Hypothalamus (tissue), 51 donors: Measurements from ENCODE around the gene BFSP2.
"Not testable (repeated sequence)": the region's sequence is repeated elsewhere in the genome, so short reads cannot be mapped to it uniquely, and the experiment has no call there.

Experiments used
- DNase-seq, 51 donors: peaks; one replicate each; lab custom pipeline; 2025; lab: John Stamatoyannopoulos, UW

BFSP2 gene

DNA sequence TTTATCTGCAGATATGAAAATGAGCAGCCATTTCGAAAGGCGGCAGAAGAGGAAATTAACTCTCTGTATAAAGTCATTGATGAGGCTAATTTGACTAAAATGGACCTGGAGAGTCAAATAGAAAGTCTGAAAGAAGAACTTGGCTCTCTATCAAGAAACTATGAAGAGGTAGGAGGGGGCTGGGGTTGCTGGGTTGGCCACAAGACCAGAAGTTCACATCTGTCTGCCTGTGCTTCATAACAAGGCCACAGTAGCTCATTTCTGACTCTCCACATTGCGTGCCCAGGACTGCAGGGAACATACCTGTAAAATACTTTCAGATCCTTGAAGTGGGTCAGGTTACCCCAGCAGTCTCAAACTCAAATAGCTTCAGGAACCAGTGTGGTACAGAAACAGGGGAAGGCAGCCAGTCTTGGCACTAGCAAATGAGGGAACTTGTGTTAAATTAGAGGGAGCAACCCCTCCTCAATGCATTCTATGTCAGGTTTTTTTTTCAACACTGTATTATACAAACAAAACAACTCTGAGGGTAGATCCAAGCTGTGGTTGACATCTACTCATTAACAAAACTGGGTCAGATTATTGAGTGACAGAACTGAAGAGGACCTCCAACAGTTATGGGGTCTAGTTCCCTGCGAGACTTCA, 48.7 kb downstream of the BFSP2 start:
- no peak for DNase-seq

DNA sequence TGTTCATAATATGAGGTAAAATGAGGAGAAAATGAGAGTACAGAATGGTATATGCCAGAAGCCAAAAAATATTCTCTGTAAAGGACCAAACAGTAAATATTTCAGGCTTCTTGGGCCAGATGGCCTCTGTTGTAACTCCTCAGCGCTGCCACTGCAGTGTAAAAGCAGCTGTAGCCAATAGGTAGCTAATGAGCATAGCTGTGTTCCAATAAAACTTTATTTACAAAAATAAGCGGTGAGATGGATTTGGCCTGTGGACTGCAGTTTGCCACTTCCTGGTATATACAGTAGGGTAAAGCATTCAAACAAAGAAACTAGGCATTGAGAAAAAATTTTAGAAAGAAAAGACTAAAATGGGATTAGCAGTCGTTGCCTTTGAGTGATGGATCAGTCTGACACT, 51.5 kb downstream of the BFSP2 start:
- DNase-seq: no peak

DNA sequence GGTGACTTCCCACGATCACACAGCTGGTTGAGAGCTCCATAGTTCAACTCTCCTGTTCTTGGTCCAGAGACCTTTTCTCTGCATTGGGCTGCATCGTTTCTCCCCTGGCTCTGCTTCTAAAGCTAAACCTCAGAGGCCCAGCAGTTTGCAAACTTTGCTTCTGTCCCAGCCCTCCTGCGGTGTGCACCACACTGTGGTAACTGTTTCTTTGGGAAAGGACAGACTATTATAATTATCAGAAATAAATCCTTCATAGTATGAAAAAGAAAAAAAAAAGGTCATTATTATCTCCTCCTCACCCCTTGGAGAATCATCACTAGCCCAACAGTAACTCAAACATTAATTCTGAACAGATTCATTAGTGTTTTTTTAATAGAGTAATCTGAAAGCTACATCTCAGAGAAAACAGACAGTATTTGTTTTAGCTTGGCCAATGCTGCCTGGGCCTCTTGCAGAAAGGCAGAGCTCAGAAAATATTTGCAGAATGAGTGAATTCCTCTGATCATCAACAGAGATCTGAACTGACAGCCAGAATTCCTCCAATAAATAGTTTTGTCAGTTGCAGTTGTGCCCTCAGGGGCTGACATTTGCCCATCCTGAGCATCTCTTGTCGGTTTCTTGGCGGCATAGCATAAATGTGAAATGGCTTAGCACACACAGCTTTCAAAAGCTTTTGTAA, 52.9 kb downstream of the BFSP2 start:
- DNase-seq: no peak

DNA sequence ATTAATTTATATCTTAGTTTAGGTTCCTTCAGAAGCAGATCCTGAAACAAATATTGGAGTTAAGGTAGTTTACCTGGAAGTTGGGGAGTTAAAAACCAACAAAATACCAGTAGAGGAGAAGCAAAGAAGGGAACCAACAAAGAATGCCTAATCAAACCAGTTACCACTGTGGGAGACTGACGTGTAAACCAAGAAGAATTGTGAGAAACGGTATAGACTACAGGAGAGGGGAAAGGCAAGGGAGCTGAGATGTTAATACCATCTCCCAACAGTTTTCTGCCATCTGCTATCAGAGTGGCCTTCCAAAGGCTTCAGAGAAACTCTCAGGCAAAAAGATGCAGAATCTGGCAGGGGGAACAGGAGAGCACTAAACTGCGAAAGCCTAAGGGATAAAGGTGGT, 53.5 kb downstream of the BFSP2 start:
- no peak for DNase-seq

DNA sequence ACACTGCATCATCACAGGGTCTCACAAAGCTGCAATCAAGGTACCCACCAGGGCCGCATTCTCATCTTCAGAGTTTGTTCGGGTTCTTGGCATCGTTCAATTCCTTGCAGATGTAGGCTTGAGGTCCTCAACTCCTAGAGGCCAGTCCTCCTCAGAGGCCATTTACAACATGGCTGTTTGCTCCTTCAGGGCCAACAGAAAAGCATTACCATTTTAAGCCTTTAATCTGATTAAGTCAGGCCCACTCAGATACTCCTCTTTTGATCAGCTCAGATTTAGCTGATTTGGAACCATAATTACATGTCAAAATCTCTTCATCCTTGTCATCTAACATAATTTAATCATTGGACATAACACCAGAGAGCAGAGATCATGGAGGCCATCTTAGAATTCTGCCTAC, 55.4 kb downstream of the BFSP2 start:
- DNase-seq: no peak

DNA sequence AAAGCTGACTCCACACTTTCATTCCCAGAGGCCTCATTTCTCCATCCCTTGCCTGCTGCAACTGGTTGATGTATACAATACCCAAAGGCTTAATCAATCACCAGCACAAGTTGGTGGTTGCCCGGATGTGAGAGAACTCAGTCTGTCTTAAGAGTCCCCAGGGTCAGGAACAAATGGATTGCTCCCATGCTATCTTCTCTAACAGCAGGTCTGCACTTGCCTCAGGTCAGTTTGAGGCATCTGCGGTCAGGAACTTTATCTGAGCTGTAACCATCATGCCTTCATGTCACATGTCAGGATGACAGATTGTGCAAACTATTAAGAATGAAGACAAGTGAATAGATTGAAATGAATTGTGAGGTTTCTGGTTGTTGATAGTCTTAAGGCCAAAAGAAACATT, 56.1 kb downstream of the BFSP2 start:
- DNase-seq: no peak

DNA sequence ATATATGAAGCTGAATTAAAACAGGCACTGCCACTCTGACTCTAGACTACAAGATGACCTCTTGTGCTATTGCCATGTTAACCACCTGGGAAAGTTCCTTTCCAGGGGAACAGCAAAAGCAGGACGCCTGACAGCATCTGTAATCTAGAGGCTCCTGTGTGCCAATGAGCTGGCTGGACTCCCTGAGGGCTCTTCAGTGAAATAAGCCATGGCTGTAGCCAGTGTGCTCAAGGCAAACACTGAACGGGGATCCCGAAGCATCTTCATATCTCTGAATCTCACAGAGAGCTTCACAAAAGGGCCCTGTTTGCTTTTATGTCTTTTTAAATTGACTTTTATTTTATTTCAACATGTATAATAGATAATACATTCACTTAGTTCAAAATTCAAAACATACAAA, 57.2 kb downstream of the BFSP2 start:
- no peak for DNase-seq

DNA sequence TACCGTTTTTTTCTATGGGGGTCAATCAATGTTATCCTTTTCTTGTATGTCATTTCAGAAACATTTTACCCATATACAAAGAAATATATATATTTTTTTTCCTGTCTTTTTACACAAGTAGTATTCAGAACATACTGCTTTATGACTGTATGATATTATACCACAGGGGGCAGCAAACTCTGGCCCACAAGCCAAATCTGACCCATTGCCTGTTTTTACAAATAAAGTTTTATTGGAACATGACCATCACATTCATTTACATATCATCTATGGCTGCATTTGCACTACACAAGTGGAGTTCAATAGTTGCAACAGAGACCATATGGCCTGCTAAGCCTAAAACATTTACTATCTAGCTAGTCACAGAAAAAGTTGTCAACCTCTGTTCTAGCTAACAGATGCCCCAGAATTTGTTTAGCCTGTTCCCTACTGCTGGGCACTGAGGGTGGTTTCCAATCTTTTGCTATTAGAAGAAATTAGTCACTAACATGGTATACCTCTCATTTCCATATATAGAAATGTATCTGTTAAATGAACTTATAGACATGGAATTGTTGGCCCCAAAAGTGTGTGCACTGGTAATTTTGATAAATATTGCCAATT, 57.7 kb downstream of the BFSP2 start:
- DNase-seq: no peak

DNA sequence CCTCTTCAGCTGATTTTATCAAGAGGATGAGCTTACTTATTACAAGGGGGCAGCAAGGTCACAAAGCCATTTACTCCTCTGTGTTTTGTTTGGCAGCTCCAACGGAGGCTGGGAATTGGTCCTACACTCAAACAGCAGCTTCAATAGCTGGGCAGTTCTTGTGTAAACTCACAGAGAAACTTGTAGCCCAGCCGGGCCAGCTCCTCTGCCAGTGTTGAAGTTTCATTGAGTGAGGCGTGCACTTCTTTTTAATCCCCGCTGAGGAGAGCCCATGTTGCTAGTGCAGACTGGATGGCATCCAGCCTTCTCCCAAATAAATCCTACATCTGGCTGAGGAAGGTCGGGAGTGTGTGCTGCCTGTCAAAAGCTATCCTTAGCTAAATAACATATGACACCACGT, 59.5 kb downstream of the BFSP2 start:
- DNase-seq: peak in 3 of 51 donors; percentile 14 to 42 (median 31)

DNA sequence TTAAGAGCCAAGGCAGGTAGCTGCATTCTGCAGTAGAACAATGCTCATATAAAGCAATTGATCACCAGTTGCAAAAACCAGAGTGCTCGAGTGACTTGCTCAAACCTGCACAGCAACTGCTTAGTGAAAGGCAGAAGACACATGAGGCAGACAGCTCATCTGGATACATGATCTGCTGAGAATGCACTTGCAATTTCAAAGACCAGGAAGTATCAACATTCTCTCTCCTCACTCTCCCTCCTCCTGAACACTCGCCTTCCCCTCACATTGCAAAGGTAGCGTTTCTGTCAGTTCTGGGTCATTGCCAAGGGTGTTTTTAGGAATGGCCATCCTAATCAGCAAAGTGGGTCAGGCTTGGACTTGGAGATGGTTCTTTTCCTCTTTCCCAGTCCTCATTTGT, 61.0 kb downstream of the BFSP2 start:
- DNase-seq: no peak

DNA sequence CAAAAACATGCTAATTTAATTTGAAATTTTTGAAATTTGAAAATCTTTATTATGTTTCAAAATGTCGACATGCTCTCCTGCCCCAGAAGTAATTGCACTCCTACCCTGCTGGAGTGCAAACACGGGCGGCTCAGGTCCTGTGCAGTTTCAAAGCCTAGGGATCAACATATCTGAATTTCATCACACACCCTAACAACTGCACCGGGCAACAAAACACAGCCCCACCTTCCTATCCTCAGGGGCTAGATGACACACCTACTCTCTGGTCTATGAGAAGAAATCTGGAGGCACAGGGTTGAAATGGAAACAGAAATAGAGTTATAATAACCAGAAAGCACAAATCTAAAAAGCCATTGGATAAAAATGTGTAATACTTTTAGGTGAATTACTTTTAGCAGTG, 61.4 kb downstream of the BFSP2 start:
- no peak for DNase-seq

DNA sequence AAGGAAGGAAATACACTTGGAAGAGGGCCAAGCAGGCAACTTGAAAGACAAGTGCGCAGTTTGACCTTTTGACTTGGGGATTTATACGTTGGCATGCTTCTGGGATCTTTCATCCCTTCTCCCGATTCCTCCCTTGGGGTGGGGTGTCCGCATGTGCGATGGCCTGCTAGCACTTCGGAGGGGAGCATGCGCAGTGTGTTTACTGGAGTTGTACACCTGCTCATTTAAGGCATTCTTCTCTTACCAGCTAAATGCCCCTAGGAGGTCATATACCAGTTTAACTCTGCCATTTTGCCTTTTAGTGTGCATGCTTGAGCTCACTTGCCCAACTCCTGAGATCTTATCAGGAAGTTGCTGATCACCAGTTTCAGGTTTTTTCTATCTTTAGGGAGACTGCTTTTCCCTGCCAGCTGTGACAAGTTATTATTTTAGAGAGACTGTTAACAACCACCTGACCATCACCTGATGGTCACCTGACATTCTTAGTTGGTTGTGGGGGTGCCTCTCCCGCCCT, 63.5 kb downstream of the BFSP2 start:
- DNase-seq: no peak

DNA sequence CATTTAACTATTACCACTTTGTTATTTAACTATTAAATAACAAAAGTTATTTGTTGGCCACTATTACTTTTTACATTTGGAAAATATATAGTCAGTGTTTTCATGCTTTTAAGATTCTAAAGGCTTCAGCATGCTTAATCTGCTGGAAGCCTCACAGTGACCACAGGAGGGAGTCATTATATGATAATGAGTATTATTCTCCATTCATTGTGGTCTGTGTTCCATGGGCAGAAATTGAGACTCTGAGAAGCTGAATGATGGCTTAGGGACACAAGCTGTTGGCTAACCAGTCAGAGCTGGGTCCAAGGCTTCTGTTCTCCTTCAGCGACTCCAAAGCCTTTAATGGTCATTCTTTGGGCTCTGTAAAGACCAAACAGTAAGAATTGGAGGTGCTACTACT, 64.7 kb downstream of the BFSP2 start:
- no peak for DNase-seq

DNA sequence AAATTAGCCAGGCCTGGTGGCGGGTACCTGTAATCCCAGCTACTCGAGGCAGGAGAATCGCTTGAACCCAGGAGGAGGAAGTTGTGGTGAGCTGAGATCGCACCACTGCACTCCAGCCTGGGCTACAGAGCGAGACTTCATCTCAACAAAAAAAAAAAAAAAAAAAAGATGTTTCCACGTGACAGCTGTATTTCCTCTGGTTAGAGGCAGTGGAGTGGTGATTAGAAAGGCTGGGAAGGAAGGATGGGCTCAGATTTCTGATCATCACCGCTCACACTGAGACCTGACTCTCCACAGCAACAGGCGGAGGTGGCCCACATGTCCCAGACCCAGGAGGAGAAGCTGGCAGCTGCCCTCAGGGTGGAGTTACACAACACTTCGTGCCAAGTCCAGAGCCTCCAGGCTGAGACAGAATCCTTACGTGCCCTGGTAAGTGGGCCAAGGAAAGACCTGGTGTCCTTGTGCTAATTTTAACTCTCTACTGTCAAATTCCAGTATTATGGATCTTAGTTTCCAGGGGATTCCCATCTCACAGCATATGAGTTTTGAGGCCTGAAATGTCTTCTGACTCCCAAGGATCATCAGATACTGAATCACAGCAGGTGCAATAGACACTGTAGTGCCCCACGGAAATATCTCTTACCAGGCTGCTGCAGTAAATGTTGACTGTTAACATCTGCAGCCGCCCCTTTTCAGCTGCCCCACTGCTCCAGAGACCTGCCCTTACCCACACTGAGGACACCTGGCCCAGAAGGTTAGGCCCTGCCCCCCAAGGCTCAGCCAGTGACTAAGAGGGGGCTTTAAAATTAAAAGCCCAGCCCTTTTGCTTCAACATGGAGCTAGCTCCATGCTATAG, 66.9 kb downstream of the BFSP2 start:
- no peak for DNase-seq

DNA sequence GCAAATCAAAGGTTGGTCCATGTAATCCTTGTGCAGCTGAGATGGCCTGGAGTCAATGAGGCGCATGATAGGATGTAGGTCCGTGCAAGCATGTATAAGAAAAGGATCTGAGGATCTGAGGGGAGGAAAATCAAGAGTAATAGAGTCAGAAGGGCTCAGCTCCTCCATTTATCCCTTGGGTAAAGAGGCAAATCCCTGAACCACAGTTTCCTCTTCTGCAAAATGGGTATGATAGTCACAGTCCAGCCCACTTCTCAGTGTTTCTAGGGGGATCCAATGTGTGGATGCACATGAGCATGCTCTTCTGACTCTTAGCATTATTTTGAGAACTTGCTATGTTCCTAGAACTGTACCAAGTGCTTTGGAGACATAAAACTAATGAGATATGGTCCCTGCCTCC, 67.9 kb downstream of the BFSP2 start:
- no peak for DNase-seq

DNA sequence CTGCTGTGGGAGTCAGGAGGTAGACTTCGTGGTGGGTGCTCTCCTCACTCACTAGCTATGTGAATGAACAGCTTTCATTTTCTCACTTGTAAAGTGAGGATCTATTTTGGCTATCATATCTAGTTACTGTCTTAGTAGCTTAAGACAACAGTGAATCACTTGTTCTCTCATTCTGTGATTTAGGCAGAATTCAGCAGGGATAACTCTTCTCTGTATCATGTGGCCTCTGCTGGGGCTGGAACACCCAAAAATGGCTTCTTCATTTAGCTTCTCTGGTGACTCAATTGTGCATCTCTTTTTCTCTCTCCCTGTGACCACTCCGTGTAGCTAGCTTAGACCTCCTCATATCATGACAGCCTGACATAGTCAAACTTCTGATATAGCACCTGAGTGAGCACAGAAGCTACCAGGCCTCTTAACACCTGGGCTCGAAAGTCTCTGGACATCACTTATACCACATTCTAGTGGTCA, 68.4 kb downstream of the BFSP2 start:
- DNase-seq: no peak

DNA sequence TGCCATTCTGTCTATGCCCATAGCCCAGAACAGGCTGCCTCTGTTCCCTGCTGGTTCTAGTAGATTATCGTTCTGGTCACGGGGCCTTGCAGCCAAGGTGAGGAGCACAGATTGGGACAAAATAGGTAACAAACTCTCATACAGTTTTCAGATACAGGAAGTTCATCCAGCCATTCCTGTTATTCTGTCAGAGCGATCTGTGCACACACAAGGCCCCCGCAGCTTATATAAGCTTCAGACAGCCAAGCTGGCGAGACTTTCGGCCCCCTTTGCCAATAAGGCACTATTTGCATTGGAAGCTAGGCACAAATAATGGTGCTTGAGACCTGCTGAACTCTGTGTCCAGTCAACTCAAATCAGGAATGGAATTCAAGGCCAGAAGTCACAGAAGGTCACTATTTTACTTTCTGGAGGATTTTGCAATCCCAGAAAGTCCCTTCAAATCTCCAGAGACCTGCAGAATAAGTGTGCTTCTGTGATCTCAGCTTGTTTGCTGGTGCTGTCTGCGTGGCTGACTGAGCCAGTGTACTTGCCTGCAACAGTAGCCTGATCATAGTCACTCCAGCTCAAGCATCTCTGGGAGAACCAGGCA, 69.4 kb downstream of the BFSP2 start:
- no peak for DNase-seq

DNA sequence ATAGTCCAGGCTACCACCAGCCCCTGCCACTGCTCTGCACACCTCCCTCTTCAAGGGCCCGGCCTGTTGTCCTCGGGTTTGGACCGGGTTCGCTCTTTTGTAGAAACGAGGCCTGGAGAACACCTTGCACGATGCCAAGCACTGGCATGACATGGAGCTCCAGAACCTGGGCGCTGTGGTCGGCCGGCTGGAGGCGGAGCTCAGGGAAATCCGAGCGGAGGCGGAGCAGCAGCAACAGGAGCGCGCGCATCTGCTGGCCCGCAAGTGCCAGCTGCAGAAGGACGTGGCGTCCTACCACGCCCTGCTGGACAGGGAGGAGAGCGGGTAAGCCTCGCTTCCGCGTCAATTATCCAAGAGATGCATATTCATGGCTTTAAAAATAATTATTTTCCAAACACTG, 72.4 kb downstream of the BFSP2 start:
- DNase-seq: no peak

DNA sequence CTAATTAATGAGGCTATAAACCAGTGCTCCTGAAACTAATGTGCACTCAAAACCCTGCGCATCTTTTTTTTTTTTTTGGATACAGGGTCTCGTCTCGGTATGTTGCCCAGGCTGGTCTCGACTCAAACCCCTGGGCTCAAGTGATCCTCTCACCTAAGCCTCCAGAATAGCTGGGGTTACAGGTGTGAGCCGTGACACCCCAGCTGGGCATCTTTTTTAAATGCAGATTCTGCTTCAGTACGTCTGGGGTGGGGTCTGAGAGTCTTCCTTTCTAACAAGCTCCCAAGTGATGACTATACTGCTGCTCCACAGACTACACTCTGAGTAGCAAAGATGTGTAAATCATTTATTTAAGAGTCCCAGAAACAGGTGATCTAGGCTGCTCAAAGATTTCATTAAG, 73.0 kb downstream of the BFSP2 start:
- DNase-seq: no peak

DNA sequence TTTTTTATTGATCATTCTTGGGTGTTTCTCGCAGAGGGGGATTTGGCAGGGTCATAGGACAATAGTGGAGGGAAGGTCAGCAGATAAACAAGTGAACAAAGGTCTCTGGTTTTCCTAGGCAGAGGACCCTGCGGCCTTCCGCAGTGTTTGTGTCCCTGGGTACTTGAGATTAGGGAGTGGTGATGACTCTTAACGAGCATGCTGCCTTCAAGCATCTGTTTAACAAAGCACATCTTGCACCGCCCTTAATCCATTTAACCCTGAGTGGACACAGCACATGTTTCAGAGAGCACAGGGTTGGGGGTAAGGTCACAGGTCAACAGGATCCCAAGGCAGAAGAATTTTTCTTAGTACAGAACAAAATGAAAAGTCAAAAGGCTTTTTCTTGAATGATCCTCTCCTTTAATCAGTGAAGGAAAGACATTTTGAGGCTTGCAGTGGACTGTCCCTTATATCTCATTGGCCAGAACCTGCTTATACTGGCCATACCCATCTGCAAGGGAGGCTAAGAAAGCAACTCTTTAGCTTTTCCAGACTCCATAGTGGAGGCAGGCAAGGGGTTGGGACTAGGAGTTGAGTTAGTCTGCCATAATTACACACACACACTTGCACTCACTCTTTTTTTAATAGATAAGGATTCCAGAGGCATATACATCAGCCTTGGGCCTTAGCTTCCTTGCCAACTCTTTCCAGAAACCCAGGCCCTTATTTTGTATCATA, 73.8 kb downstream of the BFSP2 start:
- not testable (repeated sequence) for DNase-seq
